A172 (cell line): Measurements from ENCODE around the gene FAM32A. TPM values are rescaled to one million over a fixed set of nuclear protein-coding genes. Genes with fewer than 3 reads are reported as not detected.

ENCODE experiments used
- DNase-seq: peaks from one replicate; pipeline ENCODE4 v3.0.0-alpha.2; 2015; ENCODE audit warnings: low spot score
- total RNA-seq: library from RNA; depleted of rRNA; stranded (reverse); fragments of >200 nt; shearing (Covaris generic); gene quantifications from 2 replicates; pipeline ENCODE4 v1.2.3, GENCODE V29; 2014

Gene FAM32A
- total RNA-seq, 1 experiment from 2014 or later: 231 TPM

- DNase-seq: no peak
These were observed 39.3 kb downstream of the FAM32A start for GRCh38 chr19:16224293-16225045.

- DNase-seq: no peak
These were observed 40.3 kb downstream of the FAM32A start for GRCh38 chr19:16225279-16226183.

- DNase-seq: no peak
These were observed 41.0 kb downstream of the FAM32A start for GRCh38 chr19:16226184-16226591.

- no peak for DNase-seq
These were observed 41.9 kb downstream of the FAM32A start for GRCh38 chr19:16226878-16227836.

- no peak for DNase-seq
These were observed 42.8 kb downstream of the FAM32A start for GRCh38 chr19:16227837-16228636.

GRCh38 chr19:16228637-16229321 lies 43.6 kb downstream of the FAM32A start:
- DNase-seq: no peak

GRCh38 chr19:16229322-16229641 lies 44.1 kb downstream of the FAM32A start:
- DNase-seq: no peak

- no peak for DNase-seq
These were observed 46.9 kb downstream of the FAM32A start for GRCh38 chr19:16232127-16232526.

- DNase-seq: no peak
These were observed 47.4 kb downstream of the FAM32A start for GRCh38 chr19:16232568-16232967.

- DNase-seq: no peak
These were observed 48.0 kb downstream of the FAM32A start for GRCh38 chr19:16233081-16233776.

GRCh38 chr19:16233836-16234551 lies 48.8 kb downstream of the FAM32A start:
- DNase-seq: no peak

- DNase-seq: no peak
These were observed 49.6 kb downstream of the FAM32A start for GRCh38 chr19:16234552-16235445.

GRCh38 chr19:16235811-16236652 lies 50.8 kb downstream of the FAM32A start:
- DNase-seq: no peak
